ENCODE measurements around the gene ERGIC2.

GRCh38 chr12:29405561-29405960 is 24.6 kb upstream of the ERGIC2 start:
- TF ChIP-seq YY1 (IDR thresholded peaks at IDR 0.05; ENCODE audit: insufficient read depth, insufficient read length) (no peak), SUZ12 (IDR thresholded peaks at IDR 0.05; ENCODE audit: extremely low read depth, insufficient read depth, insufficient read length) (no peak), ZNF274 (IDR thresholded peaks at IDR 0.05; ENCODE audit: low read depth, low read length) (no peak)

Data from NT2/D1 (cell line).